Measurements from ENCODE around the gene RAPGEF5.

- TF ChIP-seq CTCF (IDR thresholded peaks at IDR 0.05; ENCODE audit: low read length) (no peak), EZH2 (optimal IDR thresholded peaks at IDR 0.05; ENCODE audit: low read depth, low read length) (no peak), EZH2phosphoT487 (IDR thresholded peaks at IDR 0.05; ENCODE audit: low read length) (no peak)
Measured at GRCh38 chr7:22128528-22128920, 228.4 kb downstream of the RAPGEF5 start.
